ENCODE data around the gene LDLRAP1. TPM values are rescaled to one million over a fixed set of nuclear protein-coding genes. Genes with fewer than 3 reads are reported as not detected.

Gene LDLRAP1
- total and polyA plus RNA-seq, 8 donors = 10.6 to 73.7 (median 17.6) TPM; not detected in 1

- Histone ChIP-seq H3K36me3 (no peaks in the 10 kb centered on the region), H3K9me3 (no peaks in the 10 kb centered on the region), H3K4me1 (peaks cover 17 to 35% (median 25%) of the 10 kb centered on the region in 4 donors), H3K4me3 (no peak overlapping the region), H3K27me3 (no peaks in the 10 kb centered on the region), H3K27ac (peak overlapping the region in 1 of 5 donors; percentile 2)
- WGBS, 5 donors = 25 to 34% (median 29%) methylated on average over 7 to 9 of the region's 9 CpGs
- no peak for DNase-seq
- intact Hi-C loops (cut with DNase I; ENCODE audit: low total_unique reads) = no loop called here
- TF ChIP-seq POLR2A (IDR thresholded peaks at IDR 0.05) (no peak), POLR2AphosphoS5 (IDR thresholded peaks at IDR 0.05) (no peak), EP300 (IDR thresholded peaks at IDR 0.05) (no peak), CTCF (IDR thresholded peaks at IDR 0.05) (no peak)
Measured at GRCh38 chr1:25573591-25573930, 30.2 kb downstream of the LDLRAP1 start.

GRCh38 chr1:25573961-25574360 is 30.6 kb downstream of the LDLRAP1 start:
- DNase-seq = no peak
- 49 to 68% (median 56%) methylated on average over 8 of the region's 8 CpGs for whole genome bisulfite sequencing, 5 donors
- Histone ChIP-seq H3K27me3 (no peaks in the 10 kb centered on the region), H3K27ac (no peak overlapping the region), H3K4me3 (no peak overlapping the region), H3K9me3 (no peaks in the 10 kb centered on the region), H3K36me3 (no peaks in the 10 kb centered on the region), H3K4me1 (peaks cover 13 to 31% (median 21%) of the 10 kb centered on the region in 4 donors)
- intact Hi-C loops (cut with DNase I; ENCODE audit: low total_unique reads) = no loop called here
- TF ChIP-seq CTCF (IDR thresholded peaks at IDR 0.05) (no peak), EP300 (IDR thresholded peaks at IDR 0.05) (no peak), POLR2AphosphoS5 (IDR thresholded peaks at IDR 0.05) (no peak), POLR2A (IDR thresholded peaks at IDR 0.05) (no peak)

GRCh38 chr1:25575191-25575590 is 31.8 kb downstream of the LDLRAP1 start:
- no peak for TF ChIP-seq EP300 (IDR thresholded peaks at IDR 0.05)
- TF ChIP-seq CTCF (IDR thresholded peaks at IDR 0.05) = no peak
- no peak for TF ChIP-seq POLR2AphosphoS5 (IDR thresholded peaks at IDR 0.05)
- no peak for TF ChIP-seq POLR2A (IDR thresholded peaks at IDR 0.05)
- Histone ChIP-seq H3K4me3 (no peak overlapping the region), H3K27ac (no peak overlapping the region), H3K4me1 (peaks cover 12 to 28% (median 17%) of the 10 kb centered on the region in 4 donors), H3K36me3 (no peaks in the 10 kb centered on the region), H3K9me3 (no peaks in the 10 kb centered on the region), H3K27me3 (no peaks in the 10 kb centered on the region)
- no peak for DNase-seq
- 87 to 100% (median 90%) methylated on average over 2 of the region's 2 CpGs for WGBS, 5 donors
- intact Hi-C loops (cut with DNase I; ENCODE audit: low total_unique reads) = no loop called here

- H3K27me3 ChIP-seq = no peaks in the 10 kb centered on the region
- no peaks in the 10 kb centered on the region for H3K36me3 ChIP-seq
- intact Hi-C loops (cut with DNase I; ENCODE audit: low total_unique reads) = no loop called here
- TF ChIP-seq CTCF (IDR thresholded peaks at IDR 0.05) (no peak), POLR2A (IDR thresholded peaks at IDR 0.05) (no peak), POLR2AphosphoS5 (IDR thresholded peaks at IDR 0.05) (no peak), EP300 (IDR thresholded peaks at IDR 0.05) (no peak)
- no peak for DNase-seq
- H3K27ac ChIP-seq = no peak overlapping the region
- H3K9me3 ChIP-seq = no peaks in the 10 kb centered on the region
- 90 to 96% (median 94%) methylated on average over 18 of the region's 18 CpGs for WGBS, 5 donors
- H3K4me1 ChIP-seq = peaks cover 12 to 28% (median 17%) of the 10 kb centered on the region in 4 donors
- H3K4me3 ChIP-seq = no peak overlapping the region
Measured at GRCh38 chr1:25576459-25577133, 33.2 kb downstream of the LDLRAP1 start.
